K562 (cell line): ENCODE data around the gene KMT5C. TPM values are rescaled to one million over a fixed set of nuclear protein-coding genes. Genes with fewer than 3 reads are reported as not detected.

Source experiments
- CTCF ChIP-seq, 3 experiments: IDR thresholded peaks in 2 of 3; conservative IDR thresholded peaks in 1 of 3; 2 replicates each; pipeline ENCODE4 v1.5.1; 2011 to 2012; ENCODE audit warnings: low read length in 3 of 3, mild to moderate bottlenecking in 3 of 3, control low read depth in 2 of 3, improper control_type of control experiment in 1 of 3, inconsistent platforms in 1 of 3, low read depth in 1 of 3, mixed read lengths in 1 of 3, moderate library complexity in 1 of 3; ENCODE audit not compliant: insufficient read depth in 2 of 3
- NFE2L1 ChIP-seq: fragments of 450-650 bp; IDR thresholded peaks from 2 replicates; pipeline ENCODE4 v1.6.1; 2016; ENCODE audit warnings: missing genetic modification characterization, low read depth, mild to moderate bottlenecking, missing compliant biosample characterization, moderate library complexity, borderline replicate concordance
- NR0B1 ChIP-seq: fragments of 450-650 bp; IDR thresholded peaks from one replicate; pipeline ENCODE4 v1.6.1; 2018; ENCODE audit warnings: mild to moderate bottlenecking, moderate library complexity; ENCODE audit not compliant: partially characterized antibody
- SMARCC2 ChIP-seq: fragments of 450-650 bp; IDR thresholded peaks from 2 replicates; pipeline ENCODE4 v1.6.1; 2017; ENCODE audit warnings: antibody characterized with exemption, moderate library complexity, mild to moderate bottlenecking, low read depth
- SREBF1 ChIP-seq: fragments of 150-350 bp; IDR thresholded peaks from 2 replicates; pipeline ENCODE4 v1.6.1; 2014; ENCODE audit warnings: antibody characterized with exemption, low read depth, low read length, borderline replicate concordance
- ZNF224 ChIP-seq: sonication (generic); formaldehyde crosslinking; IDR thresholded peaks from 2 replicates; pipeline ENCODE4 v1.8.0; 2022; ENCODE audit warnings: mild to moderate bottlenecking, missing genetic modification reagents
- ZNF592 ChIP-seq: fragments of 450-650 bp; IDR thresholded peaks from 2 replicates; pipeline ENCODE4 v1.6.1; 2017; ENCODE audit warnings: antibody characterized with exemption, mild to moderate bottlenecking
- ZZZ3 ChIP-seq: fragments of 450-650 bp; IDR thresholded peaks from 2 replicates; pipeline ENCODE4 v1.6.1; 2016; ENCODE audit warnings: antibody characterized with exemption, mild to moderate bottlenecking, moderate library complexity
- polyA plus RNA-seq, 8 experiments: library from polyadenylated mRNA; depleted of rRNA in 4 of 8; stranded (reverse) in 5 of 8; unstranded in 3 of 8; fragments of >200 nt; fragmentation: Nextera tagmentation in 2 of 8; fragmentation: Illumina TruSeq in 1 of 8; extraction: Ambion mirVana in 2 of 8; extraction: Trizol in 1 of 8; gene quantifications; 2 replicates each; pipeline versions ENCODE4 v1.2.1 to v1.2.3, GENCODE V29; 2011 to 2014; ENCODE audit warnings: inconsistent platforms in 1 of 8, missing spikeins in 1 of 8
- total RNA-seq, 7 experiments: library from RNA; depleted of rRNA in 6 of 7; stranded (reverse); fragments of >200 nt in 6 of 7; fragmentation: Illumina TruSeq in 2 of 7; extraction: Trizol in 2 of 7; gene quantifications; 2 replicates each; pipeline versions ENCODE4 v1.2.1 to v1.2.3, GENCODE V29; 2011 to 2021; ENCODE audit warnings: low replicate concordance in 1 of 7

KMT5C gene
- total and polyA plus RNA-seq, 9 of the 15 experiments (the other 6 are each of a cell fraction or from before 2014, with no cell fraction given), result 0.15 to 53.5 (median 16.6) TPM

DNA sequence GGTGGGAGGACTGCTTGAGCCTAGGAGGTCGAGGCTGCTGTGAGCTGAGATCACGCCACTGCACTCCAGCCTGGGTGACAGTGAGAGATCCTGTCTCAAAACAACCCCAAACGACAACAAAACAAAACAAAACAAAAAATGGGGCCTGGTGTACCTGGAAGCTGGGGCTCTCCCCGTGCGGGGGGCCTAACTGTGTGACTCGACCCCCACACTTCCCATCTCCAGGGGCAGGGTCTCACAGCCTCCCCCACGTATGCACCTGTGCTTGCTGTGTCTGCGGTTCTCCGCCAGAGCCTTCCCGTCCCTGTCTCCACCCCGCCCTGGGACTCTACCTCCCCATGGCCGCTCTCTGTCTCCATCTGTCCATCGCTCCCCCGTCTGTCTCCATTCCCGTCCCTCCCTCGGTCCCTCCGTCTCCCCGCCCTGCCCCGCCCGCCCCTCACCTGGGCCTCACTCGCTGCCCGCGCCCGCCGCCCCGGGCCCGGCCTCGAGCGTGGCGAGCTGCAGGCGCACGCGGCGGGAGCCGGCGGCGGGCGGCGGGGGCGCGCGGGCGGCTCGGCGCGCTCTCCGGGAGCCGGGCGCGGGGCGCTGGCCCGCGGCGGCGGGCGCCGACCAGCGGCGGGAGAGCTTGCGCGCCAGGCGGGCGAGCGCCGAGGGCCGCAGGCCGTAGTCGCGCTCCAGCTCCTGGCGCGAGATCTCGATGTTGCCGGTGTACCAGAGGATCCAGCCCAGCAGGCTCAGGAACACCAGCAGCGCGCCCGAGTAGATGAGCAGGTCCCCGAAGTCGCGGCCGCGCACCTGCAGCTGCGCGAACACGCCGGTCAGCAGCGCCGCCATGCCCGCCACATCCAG is 43.8 kb downstream of the KMT5C start (continued):
- TF ChIP-seq ZNF592, result 0 out of 2 replicates have a peak, but pooled peaks have one; percentile 39
- no peak for TF ChIP-seq ZNF224 (CRISPR knock-in tag)
- TF ChIP-seq SMARCC2, result no peak
- TF ChIP-seq CTCF (IDR thresholded peaks at IDR 0.05 in 2 of 3, conservative IDR thresholded peaks at IDR 0.05 in 1 of 3; ENCODE audit: insufficient read depth in 2 of 3, low read depth in 1 of 3, low read length in 3 of 3), result peak in 2 of 3 experiments; percentile 38 to 61; a peak in 4 of 6 replicates
- no peak for TF ChIP-seq ZZZ3
- no peak for TF ChIP-seq NR0B1
- TF ChIP-seq SREBF1, result no peak
- no peak for TF ChIP-seq NFE2L1 (tag)
